ENCODE results near the gene PRKCA.

The PRKCA gene

DNA sequence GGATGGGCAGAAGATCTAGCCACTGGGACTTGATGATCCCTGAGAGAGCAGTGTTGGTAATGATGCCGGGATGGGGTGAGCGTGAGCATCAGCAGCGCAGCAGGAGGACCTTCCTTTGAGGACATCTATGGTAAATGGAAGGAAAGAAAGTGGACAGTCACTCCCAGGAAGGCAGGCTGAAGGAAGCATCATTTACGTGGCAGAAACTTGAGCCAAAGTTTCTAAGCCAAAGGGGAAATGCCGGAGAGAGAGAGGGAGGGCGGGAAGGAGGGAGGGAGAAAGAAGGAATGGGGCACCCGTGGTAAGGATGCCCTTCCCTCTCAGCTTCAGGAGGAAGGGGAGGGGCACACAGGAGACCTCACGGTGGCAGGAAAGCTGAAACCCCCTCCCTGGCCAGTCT, 446.2 kb downstream of the PRKCA start:
- Histone ChIP-seq H3F3A (ENCODE audit: control insufficient read depth, insufficient read depth) (no peaks in the 10 kb centered on the region), H3K79me2 (ENCODE audit: control insufficient read depth, low read length) (no peaks in the 10 kb centered on the region), H3K27ac (ENCODE audit: low read depth, low read length) (no peak overlapping the region), H3K9me2 (replicated peaks; ENCODE audit: control insufficient read depth, low read length) (no peaks in the 10 kb centered on the region), H3K27me3 (ENCODE audit: control insufficient read depth, low read length) (no peaks in the 10 kb centered on the region), H3K4me2 (ENCODE audit: low read length) (no peak overlapping the region), H3K9me3 (ENCODE audit: control insufficient read depth, insufficient read depth, low read length) (no peaks in the 10 kb centered on the region), H3K4me1 (ENCODE audit: control insufficient read depth, low read length) (no peaks in the 10 kb centered on the region), H4K20me1 (ENCODE audit: control insufficient read depth, insufficient read depth, low read depth, low read length) (no peaks in the 10 kb centered on the region), H3K4me3 (ENCODE audit: low read length) (no peak overlapping the region), H3K36me3 (ENCODE audit: control insufficient read depth, low read length) (no peaks in the 10 kb centered on the region)
- TF ChIP-seq, protein P1, sequence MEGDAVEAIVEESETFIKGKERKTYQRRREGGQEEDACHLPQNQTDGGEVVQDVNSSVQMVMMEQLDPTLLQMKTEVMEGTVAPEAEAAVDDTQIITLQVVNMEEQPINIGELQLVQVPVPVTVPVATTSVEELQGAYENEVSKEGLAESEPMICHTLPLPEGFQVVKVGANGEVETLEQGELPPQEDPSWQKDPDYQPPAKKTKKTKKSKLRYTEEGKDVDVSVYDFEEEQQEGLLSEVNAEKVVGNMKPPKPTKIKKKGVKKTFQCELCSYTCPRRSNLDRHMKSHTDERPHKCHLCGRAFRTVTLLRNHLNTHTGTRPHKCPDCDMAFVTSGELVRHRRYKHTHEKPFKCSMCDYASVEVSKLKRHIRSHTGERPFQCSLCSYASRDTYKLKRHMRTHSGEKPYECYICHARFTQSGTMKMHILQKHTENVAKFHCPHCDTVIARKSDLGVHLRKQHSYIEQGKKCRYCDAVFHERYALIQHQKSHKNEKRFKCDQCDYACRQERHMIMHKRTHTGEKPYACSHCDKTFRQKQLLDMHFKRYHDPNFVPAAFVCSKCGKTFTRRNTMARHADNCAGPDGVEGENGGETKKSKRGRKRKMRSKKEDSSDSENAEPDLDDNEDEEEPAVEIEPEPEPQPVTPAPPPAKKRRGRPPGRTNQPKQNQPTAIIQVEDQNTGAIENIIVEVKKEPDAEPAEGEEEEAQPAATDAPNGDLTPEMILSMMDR (IDR thresholded peaks at IDR 0.05; ENCODE audit: low read depth, low read length, poor library complexity, severe bottlenecking) = no peak
- no peak for TF ChIP-seq EZH2phosphoT487 (IDR thresholded peaks at IDR 0.05; ENCODE audit: borderline replicate concordance, low read length)

DNA sequence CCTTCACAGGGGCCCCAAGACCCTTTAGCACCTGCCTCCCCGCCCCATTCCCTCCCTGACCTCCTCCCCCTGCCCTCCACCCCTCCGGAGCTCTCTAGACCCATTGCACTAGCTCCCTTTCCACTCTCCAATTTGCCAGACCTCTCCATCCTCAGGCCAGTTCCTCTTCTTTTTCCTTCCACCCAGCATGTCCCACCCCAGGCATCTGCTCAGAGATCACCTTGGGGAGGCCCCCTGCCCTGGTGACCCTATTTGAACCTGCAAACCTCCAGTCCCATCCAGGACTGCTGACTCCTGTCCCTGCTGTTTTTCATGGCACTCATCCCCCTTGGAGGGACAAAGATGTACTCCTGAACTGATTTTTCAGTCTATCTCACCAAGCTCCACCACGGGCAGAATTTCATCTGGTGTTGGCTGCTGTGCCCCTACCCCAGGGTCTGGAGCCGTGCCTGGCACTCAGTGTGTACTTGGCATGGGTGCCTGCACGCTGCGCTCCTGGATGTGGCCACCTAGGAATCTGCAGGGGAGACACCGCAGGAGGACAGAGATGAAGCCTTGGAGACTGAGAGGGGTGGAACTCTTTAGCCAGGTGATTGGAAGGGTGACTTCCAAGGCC, 446.9 kb downstream of the PRKCA start:
- Histone ChIP-seq H3K27me3 (ENCODE audit: control insufficient read depth, low read length) (no peaks in the 10 kb centered on the region), H3K36me3 (ENCODE audit: control insufficient read depth, low read length) (no peaks in the 10 kb centered on the region), H3K4me1 (ENCODE audit: control insufficient read depth, low read length) (no peaks in the 10 kb centered on the region), H3K4me2 (ENCODE audit: low read length) (no peak overlapping the region), H3K27ac (ENCODE audit: low read depth, low read length) (no peak overlapping the region), H3K4me3 (ENCODE audit: low read length) (no peak overlapping the region), H3K9me2 (replicated peaks; ENCODE audit: control insufficient read depth, low read length) (no peaks in the 10 kb centered on the region), H3K9me3 (ENCODE audit: control insufficient read depth, insufficient read depth, low read length) (no peaks in the 10 kb centered on the region), H3K79me2 (ENCODE audit: control insufficient read depth, low read length) (no peaks in the 10 kb centered on the region), H3F3A (ENCODE audit: control insufficient read depth, insufficient read depth) (no peaks in the 10 kb centered on the region), H4K20me1 (ENCODE audit: control insufficient read depth, insufficient read depth, low read depth, low read length) (no peaks in the 10 kb centered on the region)
- no peak for TF ChIP-seq EZH2phosphoT487 (IDR thresholded peaks at IDR 0.05; ENCODE audit: borderline replicate concordance, low read length)
- TF ChIP-seq, protein P1 (IDR thresholded peaks at IDR 0.05; ENCODE audit: low read depth, low read length, poor library complexity, severe bottlenecking) = no peak

DNA sequence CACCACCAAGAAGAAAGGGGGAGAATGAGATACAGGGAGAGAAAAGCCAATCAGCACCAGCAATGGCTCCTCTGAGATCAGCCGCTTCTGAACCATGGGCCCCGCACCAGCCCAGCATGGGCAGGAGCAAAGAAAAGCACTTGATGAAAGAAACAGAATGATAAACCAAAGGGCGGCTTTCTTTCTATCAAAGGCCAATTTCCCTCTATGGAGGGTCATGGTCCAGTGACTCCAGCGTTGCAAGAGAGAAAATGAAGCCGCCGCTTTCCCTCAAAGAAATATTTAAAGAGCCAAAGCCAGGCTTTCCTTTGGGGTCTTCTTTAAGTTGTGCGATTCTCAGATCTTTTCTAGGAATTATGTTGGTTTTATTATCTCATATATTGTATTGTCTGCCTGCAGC, 447.7 kb downstream of the PRKCA start:
- no peak overlapping the region for H3K4me2 ChIP-seq (ENCODE audit: low read length)
- H4K20me1 ChIP-seq (ENCODE audit: control insufficient read depth, insufficient read depth, low read depth, low read length) = no peaks in the 10 kb centered on the region
- H3K36me3 ChIP-seq (ENCODE audit: control insufficient read depth, low read length) = no peaks in the 10 kb centered on the region
- no peaks in the 10 kb centered on the region for H3K27me3 ChIP-seq (ENCODE audit: control insufficient read depth, low read length)
- no peaks in the 10 kb centered on the region for H3K9me3 ChIP-seq (ENCODE audit: control insufficient read depth, insufficient read depth, low read length)
- H3K4me3 ChIP-seq (ENCODE audit: low read length) = no peak overlapping the region
- TF ChIP-seq EZH2phosphoT487 (IDR thresholded peaks at IDR 0.05; ENCODE audit: borderline replicate concordance, low read length) = no peak
- TF ChIP-seq, protein P1 (IDR thresholded peaks at IDR 0.05; ENCODE audit: low read depth, low read length, poor library complexity, severe bottlenecking) = no peak
- no peaks in the 10 kb centered on the region for H3F3A ChIP-seq (ENCODE audit: control insufficient read depth, insufficient read depth)
- no peak overlapping the region for H3K27ac ChIP-seq (ENCODE audit: low read depth, low read length)
- H3K79me2 ChIP-seq (ENCODE audit: control insufficient read depth, low read length) = no peaks in the 10 kb centered on the region
- H3K4me1 ChIP-seq (ENCODE audit: control insufficient read depth, low read length) = no peaks in the 10 kb centered on the region
- no peaks in the 10 kb centered on the region for H3K9me2 ChIP-seq (replicated peaks; ENCODE audit: control insufficient read depth, low read length)

Data from DOHH2 (cell line).